ENCODE data around the gene CLEC4M.

CLEC4M gene

GRCh38 chr19:7817801-7818200, 54.8 kb downstream of the CLEC4M start:
- no peak for DNase-seq

DNA sequence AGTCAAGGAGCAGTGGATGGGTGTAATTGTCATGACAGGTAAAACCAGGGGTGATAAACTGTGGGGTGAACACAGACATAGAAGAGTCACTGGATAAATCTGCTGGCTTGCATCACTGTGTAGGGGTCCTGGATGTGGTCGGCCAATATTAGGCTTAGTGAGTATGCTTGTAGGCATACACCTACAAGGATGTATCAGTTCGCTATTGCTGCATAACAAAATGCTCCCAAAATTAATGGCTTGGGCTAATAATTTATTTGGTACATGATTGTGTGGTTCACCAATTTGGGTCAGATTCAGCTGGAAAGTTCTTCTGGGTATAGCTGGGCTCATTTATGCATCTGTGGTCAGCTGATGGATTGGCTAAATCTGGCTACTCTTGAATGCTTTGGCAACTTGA, 55.8 kb downstream of the CLEC4M start:
- DNase-seq: no peak

Measured in hippocampal formation (tissue), 2 donors.